ENCODE results near the gene ARHGAP6. TPM values are rescaled to one million over a fixed set of nuclear protein-coding genes. Genes with fewer than 3 reads are reported as not detected.

The ARHGAP6 gene
- polyA plus RNA-seq, 2 of the 4 experiments (the other 2 are of a cell fraction), result 0.04 TPM; not detected in 1

- no peak for FAIRE-seq
- CTCF ChIA-PET, result no interaction called here
- 94% methylated on average over 1 of the region's 1 CpG for WGBS (ENCODE audit: missing lambda C conversion rate)
- Histone ChIP-seq H3K9me3 (no peaks in the 10 kb centered on the region), H3K4me1 (no peaks in the 10 kb centered on the region), H3K4me3 (no peak overlapping the region), H3K4me2 (no peak overlapping the region), H3K27ac (no peak overlapping the region)
- TF ChIP-seq ESRRA (IDR thresholded peaks at IDR 0.05; ENCODE audit: borderline replicate concordance, low read length), result no peak
- TF ChIP-seq ZFP36 (IDR thresholded peaks at IDR 0.05; ENCODE audit: borderline replicate concordance, partially characterized antibody), result no peak
- no peak for TF ChIP-seq MAZ (IDR thresholded peaks at IDR 0.05; ENCODE audit: borderline replicate concordance, low read depth, low read length)
- TF ChIP-seq SREBF2 (IDR thresholded peaks at IDR 0.05), result no peak
- TF ChIP-seq RFX5 (IDR thresholded peaks at IDR 0.05), result no peak
- no peak for TF ChIP-seq SMC3 (IDR thresholded peaks at IDR 0.05)
- no peak for TF ChIP-seq RAD21 (conservative IDR thresholded peaks at IDR 0.05 in 1 of 2, IDR thresholded peaks at IDR 0.05 in 1 of 2)
- TF ChIP-seq EHMT2 (IDR thresholded peaks at IDR 0.05; ENCODE audit: low read depth), result no peak
- TF ChIP-seq HEYL (CRISPR knock-in tag; IDR thresholded peaks at IDR 0.05), result no peak
- no peak for TF ChIP-seq MAX (IDR thresholded peaks at IDR 0.05)
- no peak for TF ChIP-seq JUN (IDR thresholded peaks at IDR 0.05)
- POLR2A ChIA-PET, result no interaction called here
- ATAC-seq, result no peak
- DNase-seq (ENCODE audit: low read depth in 1 of 2, low spot score in 1 of 2), result no peak
Observed at GRCh38 chrX:11189097-11189496, 476.6 kb downstream of the ARHGAP6 start.

DNA sequence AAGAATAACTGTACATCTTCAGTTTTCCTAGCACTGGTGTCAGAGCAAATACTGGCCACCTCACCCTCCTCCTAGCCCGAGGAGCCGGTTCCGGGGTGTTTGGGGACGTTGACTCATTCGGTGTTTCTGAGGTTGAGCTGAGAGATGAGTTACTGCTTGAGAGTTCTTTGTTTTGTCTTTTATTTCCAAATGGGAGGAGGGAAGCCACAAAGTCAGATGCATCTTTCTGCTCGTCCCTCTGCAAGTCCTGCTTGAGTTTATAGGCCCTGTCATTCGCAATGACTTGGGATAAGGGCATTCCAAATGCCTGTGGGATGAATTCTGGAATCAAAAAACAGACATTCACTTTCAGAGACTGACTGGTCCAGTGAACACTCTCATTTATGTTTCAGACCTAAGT is 477.1 kb downstream of the ARHGAP6 start:
- no peak overlapping the region for H3K27ac ChIP-seq
- 28% methylated on average over 7 of the region's 7 CpGs for WGBS (ENCODE audit: missing lambda C conversion rate)
- FAIRE-seq, result no peak

GRCh38 chrX:11187001-11187400 is 478.7 kb downstream of the ARHGAP6 start:
- ChIA-PET CTCF (interaction anchor here (0.6 kb wide), 1 partner anchor 35 kb away, joined by 3 read pairs; no protein-coding TSS in a partner anchor), POLR2A (no interaction called here)
- ATAC-seq (no peak), FAIRE-seq (no peak), DNase-seq (ENCODE audit: low read depth in 1 of 2, low spot score in 1 of 2) (no peak)
- 43% methylated on average over 3 of the region's 3 CpGs for WGBS (ENCODE audit: missing lambda C conversion rate)
- Histone ChIP-seq H3K4me1 (no peaks in the 10 kb centered on the region), H3K4me3 (no peak overlapping the region), H3K9me3 (no peaks in the 10 kb centered on the region), H3K4me2 (no peak overlapping the region), H3K27ac (no peak overlapping the region)
- TF ChIP-seq HOXB5 (CRISPR knock-in tag; IDR thresholded peaks at IDR 0.05), result no peak
- no peak for TF ChIP-seq MAFK (IDR thresholded peaks at IDR 0.05; ENCODE audit: partially characterized antibody)
- TF ChIP-seq TFCP2L1 (CRISPR knock-in tag; IDR thresholded peaks at IDR 0.05), result no peak
- TF ChIP-seq JUNB (IDR thresholded peaks at IDR 0.05), result no peak

More for the DNA sequence above, 477.1 kb downstream of the ARHGAP6 start:
- Histone ChIP-seq H3K4me1 (no peaks in the 10 kb centered on the region), H3K9me3 (no peaks in the 10 kb centered on the region), H3K4me3 (no peak overlapping the region), H3K4me2 (no peak overlapping the region)
- ChIA-PET CTCF (no interaction called here), POLR2A (no interaction called here)
- TF ChIP-seq POLR2A (IDR thresholded peaks at IDR 0.05; ENCODE audit: low read length), result no peak
- TF ChIP-seq USF2 (IDR thresholded peaks at IDR 0.05), result no peak
- TF ChIP-seq SREBF2 (IDR thresholded peaks at IDR 0.05), result no peak
- TF ChIP-seq BHLHE40 (IDR thresholded peaks at IDR 0.05; ENCODE audit: low read depth, low read length), result no peak
- TF ChIP-seq CHD4 (IDR thresholded peaks at IDR 0.05; ENCODE audit: borderline replicate concordance), result no peak
- TF ChIP-seq SMC3 (IDR thresholded peaks at IDR 0.05), result no peak
- no peak for TF ChIP-seq FOSB (CRISPR knock-in tag; IDR thresholded peaks at IDR 0.05)
- no peak for ATAC-seq
- no peak for DNase-seq (ENCODE audit: low read depth in 1 of 2, low spot score in 1 of 2)

- no peaks in the 10 kb centered on the region for H3K4me1 ChIP-seq
- CTCF ChIA-PET, result no interaction called here
- TF ChIP-seq, protein P1, sequence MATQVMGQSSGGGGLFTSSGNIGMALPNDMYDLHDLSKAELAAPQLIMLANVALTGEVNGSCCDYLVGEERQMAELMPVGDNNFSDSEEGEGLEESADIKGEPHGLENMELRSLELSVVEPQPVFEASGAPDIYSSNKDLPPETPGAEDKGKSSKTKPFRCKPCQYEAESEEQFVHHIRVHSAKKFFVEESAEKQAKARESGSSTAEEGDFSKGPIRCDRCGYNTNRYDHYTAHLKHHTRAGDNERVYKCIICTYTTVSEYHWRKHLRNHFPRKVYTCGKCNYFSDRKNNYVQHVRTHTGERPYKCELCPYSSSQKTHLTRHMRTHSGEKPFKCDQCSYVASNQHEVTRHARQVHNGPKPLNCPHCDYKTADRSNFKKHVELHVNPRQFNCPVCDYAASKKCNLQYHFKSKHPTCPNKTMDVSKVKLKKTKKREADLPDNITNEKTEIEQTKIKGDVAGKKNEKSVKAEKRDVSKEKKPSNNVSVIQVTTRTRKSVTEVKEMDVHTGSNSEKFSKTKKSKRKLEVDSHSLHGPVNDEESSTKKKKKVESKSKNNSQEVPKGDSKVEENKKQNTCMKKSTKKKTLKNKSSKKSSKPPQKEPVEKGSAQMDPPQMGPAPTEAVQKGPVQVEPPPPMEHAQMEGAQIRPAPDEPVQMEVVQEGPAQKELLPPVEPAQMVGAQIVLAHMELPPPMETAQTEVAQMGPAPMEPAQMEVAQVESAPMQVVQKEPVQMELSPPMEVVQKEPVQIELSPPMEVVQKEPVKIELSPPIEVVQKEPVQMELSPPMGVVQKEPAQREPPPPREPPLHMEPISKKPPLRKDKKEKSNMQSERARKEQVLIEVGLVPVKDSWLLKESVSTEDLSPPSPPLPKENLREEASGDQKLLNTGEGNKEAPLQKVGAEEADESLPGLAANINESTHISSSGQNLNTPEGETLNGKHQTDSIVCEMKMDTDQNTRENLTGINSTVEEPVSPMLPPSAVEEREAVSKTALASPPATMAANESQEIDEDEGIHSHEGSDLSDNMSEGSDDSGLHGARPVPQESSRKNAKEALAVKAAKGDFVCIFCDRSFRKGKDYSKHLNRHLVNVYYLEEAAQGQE (IDR thresholded peaks at IDR 0.05), result no peak
- TF ChIP-seq HES2 (IDR thresholded peaks at IDR 0.05) (no peak), FOSL2 (IDR thresholded peaks at IDR 0.05) (no peak), FOSL2 (CRISPR knock-in tag; IDR thresholded peaks at IDR 0.05) (no peak), FOSB (CRISPR knock-in tag; IDR thresholded peaks at IDR 0.05) (no peak), HOXA7 (CRISPR knock-in tag; IDR thresholded peaks at IDR 0.05) (no peak)
- TF ChIP-seq, protein P2, sequence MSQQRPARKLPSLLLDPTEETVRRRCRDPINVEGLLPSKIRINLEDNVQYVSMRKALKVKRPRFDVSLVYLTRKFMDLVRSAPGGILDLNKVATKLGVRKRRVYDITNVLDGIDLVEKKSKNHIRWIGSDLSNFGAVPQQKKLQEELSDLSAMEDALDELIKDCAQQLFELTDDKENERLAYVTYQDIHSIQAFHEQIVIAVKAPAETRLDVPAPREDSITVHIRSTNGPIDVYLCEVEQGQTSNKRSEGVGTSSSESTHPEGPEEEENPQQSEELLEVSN (IDR thresholded peaks at IDR 0.05; ENCODE audit: borderline replicate concordance, low read depth), result no peak
- TF ChIP-seq, protein P3, sequence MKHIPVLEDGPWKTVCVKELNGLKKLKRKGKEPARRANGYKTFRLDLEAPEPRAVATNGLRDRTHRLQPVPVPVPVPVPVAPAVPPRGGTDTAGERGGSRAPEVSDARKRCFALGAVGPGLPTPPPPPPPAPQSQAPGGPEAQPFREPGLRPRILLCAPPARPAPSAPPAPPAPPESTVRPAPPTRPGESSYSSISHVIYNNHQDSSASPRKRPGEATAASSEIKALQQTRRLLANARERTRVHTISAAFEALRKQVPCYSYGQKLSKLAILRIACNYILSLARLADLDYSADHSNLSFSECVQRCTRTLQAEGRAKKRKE (CRISPR knock-in tag; IDR thresholded peaks at IDR 0.05; ENCODE audit: low read depth), result no peak
- FAIRE-seq (no peak), DNase-seq (ENCODE audit: low read depth in 1 of 2, low spot score in 1 of 2) (no peak), ATAC-seq (no peak)
- no peak overlapping the region for H3K27ac ChIP-seq
- no peak overlapping the region for H3K4me3 ChIP-seq
- POLR2A ChIA-PET, result no interaction called here
- no peak overlapping the region for H3K4me2 ChIP-seq
- no peaks in the 10 kb centered on the region for H3K9me3 ChIP-seq
Observed at GRCh38 chrX:11185861-11186260, 479.9 kb downstream of the ARHGAP6 start.

Data from A549 (cell line).